Activated naive CD8-positive, alpha-beta T cell treated with anti-CD3 and anti-CD28 coated beads for 36 hours (primary cell): ENCODE results near the gene PEX6. TPM values are rescaled to one million over a fixed set of nuclear protein-coding genes. Genes with fewer than 3 reads are reported as not detected.
"Not testable (repeated sequence)": the region's sequence is repeated elsewhere in the genome, so short reads cannot be mapped to it uniquely, and the experiment has no call there.

Source experiments
- DNase-seq: peaks from one replicate; pipeline ENCODE4 v3.0.0; 2021
- H3K27ac Mint-ChIP-seq: one replicate; pipeline ENCODE4 v1.8.0; 2022; ENCODE audit warnings: mild to moderate bottlenecking, moderate library complexity, mixed read lengths
- H3K27me3 Mint-ChIP-seq: one replicate; pipeline ENCODE4 v1.8.0; 2022; ENCODE audit warnings: mild to moderate bottlenecking, mixed read lengths
- H3K36me3 Mint-ChIP-seq: one replicate; pipeline ENCODE4 v1.8.0; 2021; ENCODE audit warnings: mild to moderate bottlenecking, mixed read lengths
- H3K4me1 Mint-ChIP-seq: one replicate; pipeline ENCODE4 v1.8.0; 2021; ENCODE audit warnings: mixed read lengths
- H3K4me3 Mint-ChIP-seq: one replicate; pipeline ENCODE4 v1.8.0; 2022; ENCODE audit warnings: mild to moderate bottlenecking, moderate library complexity, mixed read lengths
- H3K9me3 Mint-ChIP-seq: one replicate; pipeline ENCODE4 v1.8.0; 2022; ENCODE audit warnings: mixed read lengths
- total RNA-seq, 2 experiments: library from RNA; stranded (reverse); gene quantifications; one replicate each; pipeline ENCODE4 v1.2.3, GENCODE V29; 2021

PEX6 gene
- total RNA-seq, 2 experiments from 2014 or later: 15.2 to 16.7 TPM

- Mint-ChIP-seq H3K9me3 (no peaks in the 10 kb centered on the region), H3K27me3 (no peaks in the 10 kb centered on the region), H3K4me3 (no peak overlapping the region), H3K4me1 (peaks cover 34% of the 10 kb centered on the region), H3K36me3 (peaks cover 19% of the 10 kb centered on the region), H3K27ac (no peak overlapping the region)
- DNase-seq: no peak
These were observed 32.2 kb upstream of the PEX6 start for GRCh38 chr6:43011207-43011606.

DNA sequence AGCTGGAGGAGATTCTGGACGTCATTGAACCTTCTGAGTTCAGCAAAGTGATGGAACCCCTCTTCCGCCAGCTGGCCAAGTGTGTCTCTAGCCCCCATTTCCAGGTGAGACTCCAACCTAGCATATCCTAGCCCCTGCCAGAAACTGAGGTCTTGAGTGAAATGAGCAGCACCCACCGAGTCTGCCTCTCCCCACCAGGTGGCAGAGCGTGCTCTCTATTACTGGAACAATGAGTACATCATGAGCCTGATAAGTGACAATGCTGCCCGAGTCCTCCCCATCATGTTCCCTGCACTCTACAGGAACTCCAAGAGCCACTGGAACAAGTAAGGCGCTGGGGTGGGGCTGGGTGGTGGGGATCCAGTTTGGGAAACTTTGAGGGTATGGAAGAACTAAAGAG is 30.1 kb upstream of the PEX6 start:
- Mint-ChIP-seq H3K27ac (peak overlapping the region; percentile 54), H3K36me3 (peaks cover 22% of the 10 kb centered on the region), H3K4me1 (peaks cover 26% of the 10 kb centered on the region), H3K9me3 (no peaks in the 10 kb centered on the region), H3K27me3 (no peaks in the 10 kb centered on the region), H3K4me3 (no peak overlapping the region)
- DNase-seq: no peak

DNA sequence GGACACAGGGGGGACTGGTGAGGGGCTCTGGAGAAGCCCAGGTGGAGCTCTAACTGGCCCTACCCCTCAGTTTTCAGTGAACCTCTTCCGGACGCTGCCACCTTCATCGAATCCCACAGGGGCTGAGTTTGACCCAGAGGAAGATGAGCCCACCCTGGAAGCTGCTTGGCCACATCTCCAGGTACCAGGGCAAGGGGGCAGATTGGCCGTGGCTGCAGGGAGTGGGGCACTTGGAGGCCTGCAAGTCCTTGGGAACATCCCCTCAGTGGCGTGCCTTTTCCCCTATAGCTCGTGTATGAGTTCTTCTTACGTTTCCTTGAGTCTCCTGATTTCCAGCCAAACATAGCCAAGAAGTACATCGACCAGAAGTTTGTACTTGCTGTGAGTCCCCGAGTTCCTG is 28.1 kb upstream of the PEX6 start:
- H3K9me3 Mint-ChIP-seq: no peaks in the 10 kb centered on the region
- peaks cover 9% of the 10 kb centered on the region for H3K36me3 Mint-ChIP-seq
- no peak for DNase-seq
- H3K4me1 Mint-ChIP-seq: peaks cover 14% of the 10 kb centered on the region
- H3K27me3 Mint-ChIP-seq: no peaks in the 10 kb centered on the region
- no peak overlapping the region for H3K27ac Mint-ChIP-seq
- H3K4me3 Mint-ChIP-seq: no peak overlapping the region

- Mint-ChIP-seq H3K4me1 (peaks cover 7% of the 10 kb centered on the region), H3K27ac (no peak overlapping the region), H3K36me3 (peaks cover 3% of the 10 kb centered on the region), H3K4me3 (no peak overlapping the region), H3K9me3 (no peaks in the 10 kb centered on the region), H3K27me3 (no peaks in the 10 kb centered on the region)
- DNase-seq: no peak
These were observed 27.3 kb upstream of the PEX6 start for GRCh38 chr6:43006251-43006650.

- peaks cover 7% of the 10 kb centered on the region for H3K4me1 Mint-ChIP-seq
- H3K36me3 Mint-ChIP-seq: peaks cover 3% of the 10 kb centered on the region
- DNase-seq: no peak
- H3K27ac Mint-ChIP-seq: no peak overlapping the region
- no peaks in the 10 kb centered on the region for H3K9me3 Mint-ChIP-seq
- no peak overlapping the region for H3K4me3 Mint-ChIP-seq
- no peaks in the 10 kb centered on the region for H3K27me3 Mint-ChIP-seq
These were observed 26.9 kb upstream of the PEX6 start for GRCh38 chr6:43005844-43006243.

DNA sequence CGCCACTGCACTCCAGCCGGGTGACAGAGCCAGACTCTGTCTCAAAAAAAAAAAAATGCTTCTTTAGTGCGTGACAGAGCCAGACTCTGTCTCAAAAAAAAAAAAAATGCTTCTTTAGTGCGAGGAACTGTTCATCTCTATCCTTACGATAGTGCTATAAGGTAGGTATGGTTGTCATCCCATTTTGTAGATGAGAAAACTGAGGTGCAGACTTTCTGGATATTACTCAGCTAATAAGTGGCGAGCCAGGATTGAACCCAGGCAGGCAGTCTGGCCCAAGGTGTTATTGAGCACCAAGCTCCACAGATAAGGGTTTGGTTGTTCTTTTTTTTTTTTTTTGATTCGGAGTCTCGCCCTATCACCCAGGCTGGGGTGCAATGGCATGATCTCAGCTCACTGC is 22.9 kb upstream of the PEX6 start:
- no peak for DNase-seq
- Mint-ChIP-seq H3K4me3 (no peak overlapping the region), H3K9me3 (no peaks in the 10 kb centered on the region), H3K4me1 (peaks cover 2% of the 10 kb centered on the region), H3K27me3 (no peaks in the 10 kb centered on the region), H3K27ac (no peak overlapping the region), H3K36me3 (peaks cover 4% of the 10 kb centered on the region)

GRCh38 chr6:42998205-42998604 is 19.2 kb upstream of the PEX6 start:
- H3K27ac Mint-ChIP-seq, DNase-seq, H3K27me3 Mint-ChIP-seq, H3K9me3 Mint-ChIP-seq, H3K36me3 Mint-ChIP-seq, H3K4me1 Mint-ChIP-seq, H3K4me3 Mint-ChIP-seq: not testable (repeated sequence)

DNA sequence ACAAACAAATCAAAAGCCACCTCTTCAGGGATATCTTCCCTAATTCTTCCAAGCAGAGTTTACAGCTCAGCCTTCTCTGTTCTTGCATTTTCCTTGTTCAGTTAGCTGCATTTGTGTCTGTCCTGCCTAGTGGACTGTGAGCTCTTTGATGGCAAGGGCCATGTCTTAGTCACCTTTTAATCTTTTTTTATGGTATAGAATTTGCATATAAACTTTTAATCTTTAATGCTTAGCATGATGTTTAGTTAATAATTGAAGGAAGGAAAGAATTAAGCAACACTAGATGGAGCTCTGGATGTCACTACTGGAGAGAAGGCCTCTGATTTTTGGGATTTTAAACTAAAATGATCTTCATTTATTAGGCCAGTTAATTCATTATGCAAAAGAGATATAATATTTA is 17.5 kb upstream of the PEX6 start:
- Mint-ChIP-seq H3K4me1 (peaks cover 7% of the 10 kb centered on the region), H3K27me3 (no peaks in the 10 kb centered on the region), H3K27ac (no peak overlapping the region), H3K4me3 (no peak overlapping the region), H3K9me3 (no peaks in the 10 kb centered on the region), H3K36me3 (peaks cover 4% of the 10 kb centered on the region)
- DNase-seq: no peak

GRCh38 chr6:42993445-42993844 is 14.5 kb upstream of the PEX6 start:
- Mint-ChIP-seq H3K27me3 (no peaks in the 10 kb centered on the region), H3K27ac (no peak overlapping the region), H3K4me3 (no peak overlapping the region), H3K36me3 (peaks cover 2% of the 10 kb centered on the region), H3K9me3 (no peaks in the 10 kb centered on the region), H3K4me1 (peaks cover 14% of the 10 kb centered on the region)
- no peak for DNase-seq

- no peak overlapping the region for H3K4me3 Mint-ChIP-seq
- H3K27me3 Mint-ChIP-seq: no peaks in the 10 kb centered on the region
- H3K36me3 Mint-ChIP-seq: peaks cover 4% of the 10 kb centered on the region
- no peak overlapping the region for H3K27ac Mint-ChIP-seq
- no peak for DNase-seq
- no peaks in the 10 kb centered on the region for H3K9me3 Mint-ChIP-seq
- peaks cover 40% of the 10 kb centered on the region for H3K4me1 Mint-ChIP-seq
These were observed 10.9 kb upstream of the PEX6 start for GRCh38 chr6:42989923-42990322.

- no peak for DNase-seq
- no peak overlapping the region for H3K27ac Mint-ChIP-seq
- no peaks in the 10 kb centered on the region for H3K27me3 Mint-ChIP-seq
- H3K9me3 Mint-ChIP-seq: no peaks in the 10 kb centered on the region
- no peak overlapping the region for H3K4me3 Mint-ChIP-seq
- peaks cover 41% of the 10 kb centered on the region for H3K4me1 Mint-ChIP-seq
- peaks cover 4% of the 10 kb centered on the region for H3K36me3 Mint-ChIP-seq
These were observed 9.6 kb upstream of the PEX6 start for GRCh38 chr6:42988486-42989020.

GRCh38 chr6:42987533-42988451 is 8.8 kb upstream of the PEX6 start:
- Mint-ChIP-seq H3K9me3 (no peaks in the 10 kb centered on the region), H3K36me3 (peaks cover 4% of the 10 kb centered on the region), H3K27me3 (no peaks in the 10 kb centered on the region), H3K27ac (no peak overlapping the region), H3K4me3 (no peak overlapping the region), H3K4me1 (peaks cover 41% of the 10 kb centered on the region)
- no peak for DNase-seq

DNA sequence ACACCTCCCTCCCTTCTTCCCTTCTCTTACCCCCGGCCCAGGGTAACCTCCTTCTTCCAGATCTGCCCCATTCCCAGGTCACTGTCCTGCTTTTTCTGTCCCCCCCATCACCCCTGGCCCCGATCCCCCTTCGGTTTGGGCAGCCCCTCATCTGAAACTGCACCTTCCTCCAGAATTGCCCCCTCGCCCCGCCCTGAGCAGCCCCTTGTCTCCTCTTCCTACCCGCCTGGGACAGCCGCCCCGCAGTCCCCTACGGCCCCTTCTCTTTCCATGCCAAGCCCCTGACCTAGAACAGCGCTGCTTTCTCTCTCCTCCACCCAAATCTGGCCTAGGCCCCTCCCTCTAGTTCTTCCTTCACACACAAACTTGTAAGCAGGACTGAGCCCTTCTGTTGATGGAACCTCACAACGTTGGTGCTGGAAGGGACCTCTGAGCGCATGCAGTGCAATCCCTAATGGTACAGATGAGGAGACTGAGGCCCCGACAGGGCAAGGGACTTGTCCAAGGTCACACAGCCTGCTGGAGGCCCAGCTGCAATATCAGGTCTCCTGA is 6.0 kb upstream of the PEX6 start:
- peak; percentile 19 for DNase-seq
- Mint-ChIP-seq H3K36me3 (peaks cover 2% of the 10 kb centered on the region), H3K9me3 (no peaks in the 10 kb centered on the region), H3K4me3 (peak overlapping the region; percentile 87), H3K4me1 (peaks cover 45% of the 10 kb centered on the region), H3K27ac (peak overlapping the region; percentile 70), H3K27me3 (no peaks in the 10 kb centered on the region)

- Mint-ChIP-seq H3K27ac (peak within 1 kb of the TSS; percentile 86), H3K36me3 (peaks cover 3% of the 10 kb centered on the region), H3K4me1 (peaks cover 50% of the 10 kb centered on the region), H3K4me3 (peak within 1 kb of the TSS; percentile 87), H3K27me3 (no peaks in the 10 kb centered on the region), H3K9me3 (no peaks in the 10 kb centered on the region)
- peak; percentile 96 for DNase-seq
These were observed 5.3 kb upstream of the PEX6 start, which contains the start of gene PPP2R5D for GRCh38 chr6:42984001-42984923. Gene PPP2R5D, plus strand, starts transcription at chr6:42984570. Its CDS starts 108 bp downstream, at chr6:42984678.

DNA sequence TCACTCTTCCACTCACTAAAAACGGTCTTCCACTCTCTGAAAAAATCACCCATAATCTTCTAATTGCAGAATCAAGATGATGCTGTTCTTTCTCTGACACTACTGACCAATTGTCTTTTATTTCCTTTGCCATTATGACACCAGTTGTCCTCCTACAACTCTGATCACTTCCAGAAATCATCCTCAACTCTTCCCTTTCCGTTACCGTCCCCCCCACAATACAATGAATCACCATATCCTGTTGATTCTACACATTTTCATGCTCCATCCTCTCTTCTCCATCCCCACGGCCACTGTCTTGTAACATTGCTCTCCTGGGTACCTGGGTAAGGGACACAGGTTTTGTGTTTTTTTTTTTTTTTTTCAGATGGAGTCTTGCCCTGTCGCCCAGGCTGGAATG is 2.9 kb upstream of the PEX6 start:
- H3K36me3 Mint-ChIP-seq: peaks cover 14% of the 10 kb centered on the region
- H3K9me3 Mint-ChIP-seq: peaks cover under 1% of the 10 kb centered on the region
- H3K27me3 Mint-ChIP-seq: no peaks in the 10 kb centered on the region
- no peak overlapping the region for H3K4me3 Mint-ChIP-seq
- H3K4me1 Mint-ChIP-seq: peaks cover 45% of the 10 kb centered on the region
- no peak for DNase-seq
- H3K27ac Mint-ChIP-seq: peak overlapping the region; percentile 13
